GM19043 (cell line): Measurements from ENCODE around the gene EML4.
"Not testable (repeated sequence)": the region's sequence is repeated elsewhere in the genome, so short reads cannot be mapped to it uniquely, and the experiment has no call there.

Experiments used
- ATAC-seq: cut with Tn5 transposase; IDR thresholded peaks from one replicate; pipeline ENCODE4 v1.9.1; 2021; ENCODE audit warnings: low read depth; ENCODE audit not compliant: unreplicated experiment

Gene EML4

GRCh38 chr2:42342795-42343241, 173.7 kb downstream of the EML4 start:
- no peak for ATAC-seq

DNA sequence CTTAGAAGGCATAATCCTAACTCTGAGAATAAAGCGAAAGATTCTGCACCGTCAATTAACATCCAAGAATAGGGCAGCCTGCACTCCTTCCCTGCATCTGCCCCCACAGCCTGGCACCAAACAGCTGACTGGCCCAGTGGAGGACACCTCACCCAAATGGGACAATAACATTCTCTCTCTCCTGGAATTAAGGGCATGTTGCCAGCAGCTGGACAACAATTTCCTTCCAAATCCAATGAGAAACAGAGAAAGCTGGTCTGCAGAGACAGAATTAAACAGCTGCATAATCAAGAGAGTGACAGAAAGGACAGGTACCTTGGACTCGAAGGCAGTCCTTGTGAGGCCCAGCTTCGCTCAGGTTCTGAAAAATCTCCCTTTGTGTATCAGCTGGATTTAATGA, 176.8 kb downstream of the EML4 start:
- ATAC-seq: no peak

DNA sequence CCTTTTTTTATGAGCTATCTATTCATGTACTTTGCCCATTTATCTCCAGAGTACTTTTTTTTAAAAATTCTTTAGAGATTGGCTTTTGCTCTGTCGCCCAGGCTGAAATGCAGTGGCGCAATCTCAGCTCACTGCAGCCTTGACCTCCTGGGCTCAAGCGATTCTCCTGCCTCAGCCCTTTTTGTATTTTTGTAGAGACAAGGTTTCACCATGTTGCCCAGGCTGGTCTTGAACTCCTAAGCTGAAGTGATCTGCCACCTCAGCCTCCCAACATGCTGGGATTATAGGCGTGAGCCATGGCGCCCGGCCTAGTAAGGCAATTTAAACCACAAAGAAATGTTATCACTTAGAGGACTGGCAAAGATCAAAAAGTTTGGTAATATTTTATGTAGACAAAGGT, 177.7 kb downstream of the EML4 start:
- ATAC-seq: not testable (repeated sequence)

DNA sequence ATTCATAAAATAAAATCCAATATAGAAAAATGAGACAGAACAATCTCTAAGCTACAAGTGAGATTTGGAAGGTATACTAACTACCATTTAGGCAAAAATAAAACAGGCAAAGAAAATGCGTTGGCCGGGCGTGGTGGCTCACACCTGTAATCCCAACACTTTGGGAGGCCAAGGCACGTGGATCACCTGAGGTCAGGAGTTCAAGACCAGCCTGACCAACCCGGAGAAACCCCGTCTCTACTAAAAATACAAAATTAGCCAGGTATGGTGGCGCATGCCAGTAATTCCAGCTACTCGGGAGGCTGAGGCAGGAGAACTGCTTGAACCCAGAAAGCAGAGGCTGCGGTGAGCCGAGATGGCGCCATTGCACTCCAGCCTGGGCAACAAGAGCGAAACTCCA, 178.4 kb downstream of the EML4 start:
- ATAC-seq: not testable (repeated sequence)

DNA sequence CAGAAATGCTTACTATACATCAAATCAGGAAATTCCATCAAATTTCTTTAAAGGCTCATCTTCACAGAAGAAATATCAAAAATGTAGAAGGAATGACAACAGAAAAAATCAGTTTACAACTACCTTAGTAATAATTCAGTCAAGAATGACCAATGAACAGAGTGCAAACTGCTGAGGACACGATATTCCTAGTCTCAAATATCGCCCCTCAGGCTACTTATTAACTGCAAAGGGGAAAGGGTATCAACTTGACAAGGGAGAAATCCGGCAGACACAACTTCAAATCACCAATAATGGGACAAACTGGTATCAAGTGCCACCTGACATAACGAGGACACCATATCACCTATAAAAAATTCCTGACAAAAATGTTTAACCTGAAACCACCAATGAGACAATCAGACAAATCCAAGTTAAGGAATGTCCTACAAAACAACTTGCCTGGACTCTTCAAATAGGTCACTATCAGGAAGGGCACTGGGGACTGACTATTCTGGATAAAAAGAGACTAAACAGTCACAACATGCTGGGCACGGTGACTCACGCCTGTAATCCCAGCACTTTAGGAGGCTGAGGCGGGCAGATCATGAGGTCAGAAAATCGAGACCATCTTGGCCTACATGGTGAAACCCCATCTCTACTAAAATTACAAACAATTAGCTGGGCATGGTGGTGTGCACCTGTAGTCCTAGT, 179.1 kb downstream of the EML4 start:
- ATAC-seq: no peak

DNA sequence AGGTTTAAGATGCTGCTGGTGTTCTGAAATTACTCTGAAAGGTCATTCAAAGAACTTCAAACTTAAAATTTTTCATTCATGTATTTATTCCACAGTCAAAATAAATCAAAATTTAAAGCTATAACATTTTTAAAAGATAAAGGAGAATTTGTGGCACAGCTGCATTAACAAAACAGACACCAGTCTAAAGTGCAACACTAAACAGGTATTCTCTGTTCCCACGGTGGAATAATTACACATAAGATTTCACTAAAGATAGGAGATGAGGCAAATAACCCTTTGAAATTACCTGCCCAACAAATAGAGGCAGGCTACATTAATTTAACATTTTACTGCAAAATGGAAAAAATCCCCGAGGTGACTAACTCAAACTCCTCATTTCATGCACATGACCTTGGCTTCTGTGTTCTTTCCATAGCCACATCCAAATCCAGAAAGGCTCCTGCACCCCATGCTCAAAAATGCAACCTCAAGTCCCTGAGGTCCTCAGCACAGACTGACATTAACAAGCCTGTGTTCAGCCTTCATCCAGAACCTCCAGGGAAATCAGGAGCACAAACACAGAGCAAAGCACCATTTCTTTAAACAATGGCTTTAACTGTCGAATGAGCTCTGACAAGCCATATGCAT, 181.4 kb downstream of the EML4 start:
- ATAC-seq: no peak

- ATAC-seq: no peak
Measured at GRCh38 chr2:42351864-42352263, 182.7 kb downstream of the EML4 start.

DNA sequence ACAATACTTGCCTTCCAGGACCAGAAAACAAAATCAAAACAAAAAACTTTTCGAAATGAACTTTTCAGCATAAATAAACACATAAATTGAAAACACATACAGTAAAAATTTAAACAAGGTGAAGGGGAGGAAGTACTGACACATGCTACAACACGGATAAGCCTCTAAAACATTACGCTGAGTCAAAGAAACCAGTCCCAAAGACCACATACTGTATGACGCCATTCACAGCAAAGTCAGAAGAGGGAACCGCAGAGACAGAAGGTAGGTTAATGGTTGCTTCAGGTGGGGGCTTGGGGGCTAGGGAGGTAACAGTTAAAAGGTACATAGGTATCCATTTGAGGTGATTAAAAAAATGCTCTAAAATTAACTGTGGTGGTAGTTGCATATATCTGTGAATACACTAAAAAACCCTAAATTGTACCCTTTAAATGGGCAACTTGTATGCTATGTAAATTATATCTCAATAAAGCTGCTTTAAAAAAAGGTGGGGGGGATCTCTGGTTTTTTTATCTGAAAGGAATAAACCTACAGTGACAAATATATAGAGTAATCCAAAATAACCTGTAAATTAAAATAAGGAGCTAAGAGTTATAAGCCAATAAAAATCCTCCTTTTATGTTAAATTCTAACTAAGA, 184.8 kb downstream of the EML4 start:
- ATAC-seq: no peak

DNA sequence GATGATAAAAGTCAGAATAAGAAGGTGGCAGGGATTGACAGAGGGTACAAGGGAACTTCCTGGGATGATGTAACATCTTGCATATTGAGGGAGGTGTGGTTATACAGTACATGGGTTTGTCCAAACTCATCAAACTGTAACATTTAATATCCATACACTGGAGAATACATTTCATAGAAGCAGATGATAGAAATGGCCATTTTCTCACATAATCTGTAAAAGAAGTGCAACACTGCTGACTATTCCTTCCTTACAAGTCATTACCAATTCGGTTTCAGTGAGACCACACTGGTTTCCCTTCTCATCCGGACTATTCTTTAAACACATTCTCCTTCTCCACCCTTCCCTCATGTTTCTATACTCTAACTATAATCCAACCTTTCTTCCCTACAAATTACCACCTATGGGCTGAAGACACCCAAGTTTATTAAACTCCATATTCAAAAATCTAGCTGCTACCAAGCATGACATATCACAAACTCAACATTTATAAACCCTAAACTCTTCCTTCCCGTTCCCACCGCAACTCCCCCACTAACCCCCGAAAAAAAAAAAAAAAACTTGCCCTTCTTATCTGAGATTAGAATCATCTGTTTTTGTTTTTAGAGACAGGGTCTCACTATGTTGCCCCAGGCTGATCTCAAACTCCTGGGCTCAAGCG, 190.3 kb downstream of the EML4 start:
- ATAC-seq: no peak

GRCh38 chr2:42359965-42360483, 190.9 kb downstream of the EML4 start:
- no peak for ATAC-seq

DNA sequence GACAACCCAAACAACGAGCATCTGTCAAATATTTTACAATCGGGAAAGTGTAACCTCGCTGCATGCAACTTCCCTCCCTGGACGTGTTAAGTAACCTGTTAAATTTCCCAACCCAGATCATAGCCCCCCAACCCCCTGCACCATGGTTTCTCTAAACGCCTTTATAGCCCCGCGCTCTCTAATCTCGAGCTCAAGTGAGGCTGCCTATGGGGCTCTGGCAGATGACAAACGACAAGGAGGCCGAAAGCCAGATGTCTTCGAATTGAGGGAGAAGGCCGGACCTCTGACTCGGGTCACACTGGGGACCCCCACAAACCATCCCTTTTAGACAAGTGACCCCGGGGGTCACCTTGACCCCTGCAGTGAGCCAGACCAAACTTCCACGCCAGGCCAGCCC, 191.3 kb downstream of the EML4 start:
- no peak for ATAC-seq

- peak; percentile 91 for ATAC-seq
Measured at GRCh38 chr2:42360890-42361727, 192.0 kb downstream of the EML4 start, which contains the start of gene COX7A2L. Gene COX7A2L (minus strand): TSS chr2:42361217. CDS start chr2:42361161, 56 bp downstream.

GRCh38 chr2:42361728-42362283, 192.7 kb downstream of the EML4 start:
- ATAC-seq: no peak

GRCh38 chr2:42363413-42363812, 194.3 kb downstream of the EML4 start:
- ATAC-seq: no peak

- ATAC-seq: no peak
Measured at GRCh38 chr2:42364658-42365057, 195.5 kb downstream of the EML4 start.

DNA sequence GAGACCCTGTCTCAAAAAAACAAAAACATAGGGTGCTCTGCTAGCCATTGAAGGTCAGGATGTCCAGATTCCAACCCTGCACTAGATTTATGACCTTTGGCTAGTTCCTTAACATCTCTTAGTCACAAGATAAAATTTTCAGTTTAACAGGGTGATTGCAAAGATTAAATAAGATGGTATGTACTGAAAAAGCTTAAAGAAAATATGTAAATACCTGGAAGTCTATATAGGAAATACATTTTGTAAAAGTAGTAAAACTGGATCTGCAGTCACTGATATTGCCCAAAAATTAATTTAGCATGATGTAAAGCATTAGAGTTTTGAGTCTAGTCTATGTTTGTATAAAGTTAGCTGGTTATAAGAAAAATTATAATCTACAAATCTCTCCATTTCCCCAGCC, 197.3 kb downstream of the EML4 start:
- no peak for ATAC-seq

DNA sequence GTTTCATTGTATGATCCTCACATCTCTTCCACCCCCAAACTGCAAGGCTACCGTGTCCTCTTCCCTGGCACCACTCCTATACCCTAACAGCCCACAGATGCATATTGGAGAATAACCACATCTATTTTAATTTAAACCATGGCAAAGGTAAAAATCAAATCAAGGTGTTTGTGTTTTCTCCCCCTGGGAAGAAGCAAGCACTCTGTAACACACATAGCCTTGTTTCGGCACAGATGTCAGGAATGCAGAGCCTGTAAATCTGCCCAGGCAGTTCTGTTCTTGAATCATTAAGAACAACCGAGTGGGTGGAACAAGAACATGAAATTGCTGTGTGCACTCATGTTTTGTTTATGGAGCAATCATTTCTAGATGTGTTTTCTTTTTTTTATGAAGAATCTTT, 198.7 kb downstream of the EML4 start:
- ATAC-seq: no peak

DNA sequence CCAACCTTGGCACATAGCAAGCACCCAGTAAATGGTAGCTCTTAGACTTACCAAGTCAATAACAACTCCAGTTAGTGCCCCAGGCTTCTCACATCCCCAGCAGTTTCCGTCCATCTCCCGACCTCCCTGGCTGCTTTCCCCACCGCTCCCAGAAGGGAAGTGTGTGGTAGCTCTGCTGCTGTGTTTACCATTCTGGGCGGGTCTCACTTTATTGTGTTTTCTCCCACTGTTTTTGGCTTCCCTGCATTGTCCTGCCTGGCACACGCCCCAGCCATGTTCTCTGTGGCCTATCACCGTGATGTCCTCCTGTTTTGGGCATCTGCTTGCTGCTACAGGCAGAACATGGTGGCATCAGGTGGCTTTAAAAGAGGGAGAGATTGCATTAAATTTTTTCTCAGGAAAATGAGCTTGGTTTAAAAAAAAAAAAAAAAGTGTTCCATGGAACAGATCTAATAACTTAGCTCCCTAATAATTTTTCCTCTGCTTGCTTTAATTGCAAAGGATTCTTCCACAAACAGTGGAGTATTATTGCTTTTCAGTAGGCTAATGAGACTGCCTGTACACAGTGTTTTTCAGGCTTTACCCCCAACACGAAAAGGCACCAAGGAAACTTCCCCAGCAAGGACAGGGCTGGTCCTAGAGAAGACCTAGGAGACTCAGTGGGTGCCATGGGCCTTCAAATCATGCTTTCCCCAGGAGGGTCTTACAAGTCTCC, 199.8 kb downstream of the EML4 start:
- ATAC-seq: no peak

DNA sequence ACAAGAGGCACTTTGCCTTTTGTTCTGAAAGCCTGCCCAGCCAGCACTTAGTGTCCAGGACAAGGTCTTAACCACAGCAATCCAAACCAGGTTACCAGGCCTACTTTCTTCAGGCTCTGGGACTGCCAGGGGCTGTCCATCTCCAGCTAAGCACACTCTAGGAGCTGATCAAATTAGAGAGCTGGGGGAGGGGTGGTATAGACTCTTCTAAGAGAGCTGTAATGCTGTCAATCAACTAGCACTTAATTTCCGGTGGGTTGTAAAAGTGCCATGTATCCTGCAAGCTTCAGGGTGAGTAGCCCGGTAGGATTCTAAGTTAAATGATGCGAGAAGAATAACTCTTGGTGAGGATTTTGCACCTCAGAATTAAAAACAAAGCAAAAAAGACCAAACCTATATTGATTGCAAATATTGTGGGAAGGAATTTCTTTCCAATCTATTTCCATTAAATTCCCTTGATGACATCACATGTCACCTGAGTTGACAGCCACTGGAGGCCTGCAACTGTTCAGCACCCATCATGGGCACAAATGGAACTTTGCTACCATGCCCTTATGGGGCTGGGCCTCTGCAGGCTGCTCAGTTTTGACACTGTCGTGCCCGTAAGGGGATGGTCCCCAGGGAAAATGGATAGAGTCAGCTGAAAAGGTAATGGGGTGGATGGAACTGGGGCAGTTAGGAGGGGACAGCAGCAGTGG, 200.5 kb downstream of the EML4 start:
- ATAC-seq: no peak
